Ovary (tissue), 3 donors: ENCODE data around the gene RNF224.

Experiments used
- CTCF ChIP-seq, 3 donors: fragments of 450-650 bp in 2 of 3; fragments of 200-600 bp in 1 of 3; IDR thresholded peaks; one replicate each; pipeline versions ENCODE4 v1.5.1 to v1.8.0; 2016 to 2022; ENCODE audit warnings: antibody characterized with exemption in 3 of 3, mild to moderate bottlenecking in 1 of 3
- EP300 ChIP-seq: sonication (generic); formaldehyde crosslinking; IDR thresholded peaks from one replicate; pipeline ENCODE4 v1.6.1; 2017; ENCODE audit warnings: antibody characterized with exemption
- POLR2A ChIP-seq: fragments of 450-650 bp; IDR thresholded peaks from one replicate; pipeline ENCODE4 v1.6.1; 2017; ENCODE audit warnings: antibody characterized with exemption, mild to moderate bottlenecking, moderate library complexity
- donor health status: DM: no; HTN: no; CAD: no.

- TF ChIP-seq CTCF (IDR thresholded peaks at IDR 0.05), result no peak
- TF ChIP-seq POLR2A, result no peak
- no peak for TF ChIP-seq EP300
Observed at GRCh38 chr9:137214620-137215019, 12.7 kb upstream of the RNF224 start.
